Gastrocnemius medialis (tissue), 4 donors: ENCODE data around the gene USH1C.
A peak's percentile ranks its signal among the peaks of the same experiment; 100 is the strongest.

Experiments
- POLR2A ChIP-seq, 2 donors: fragments of 450-650 bp; IDR thresholded peaks; one replicate each; pipeline ENCODE4 v1.6.1; 2017; ENCODE audit warnings: antibody characterized with exemption in 2 of 2, mild to moderate bottlenecking in 2 of 2, moderate library complexity in 2 of 2
- TF ChIP-seq, protein P1 (sequence below), 5 experiments: fragments of 450-650 bp in 3 of 5; fragments of 200-600 bp in 2 of 5; sonication (generic) in 2 of 5; IDR thresholded peaks in 4 of 5; conservative IDR thresholded peaks in 1 of 5; 1 replicate in 4 of 5; 2 replicates in 1 of 5; pipeline ENCODE4 v1.5.1; 2016 to 2019; ENCODE audit warnings: antibody characterized with exemption in 5 of 5, mild to moderate bottlenecking in 3 of 5, moderate library complexity in 3 of 5

- TF ChIP-seq, protein P1, sequence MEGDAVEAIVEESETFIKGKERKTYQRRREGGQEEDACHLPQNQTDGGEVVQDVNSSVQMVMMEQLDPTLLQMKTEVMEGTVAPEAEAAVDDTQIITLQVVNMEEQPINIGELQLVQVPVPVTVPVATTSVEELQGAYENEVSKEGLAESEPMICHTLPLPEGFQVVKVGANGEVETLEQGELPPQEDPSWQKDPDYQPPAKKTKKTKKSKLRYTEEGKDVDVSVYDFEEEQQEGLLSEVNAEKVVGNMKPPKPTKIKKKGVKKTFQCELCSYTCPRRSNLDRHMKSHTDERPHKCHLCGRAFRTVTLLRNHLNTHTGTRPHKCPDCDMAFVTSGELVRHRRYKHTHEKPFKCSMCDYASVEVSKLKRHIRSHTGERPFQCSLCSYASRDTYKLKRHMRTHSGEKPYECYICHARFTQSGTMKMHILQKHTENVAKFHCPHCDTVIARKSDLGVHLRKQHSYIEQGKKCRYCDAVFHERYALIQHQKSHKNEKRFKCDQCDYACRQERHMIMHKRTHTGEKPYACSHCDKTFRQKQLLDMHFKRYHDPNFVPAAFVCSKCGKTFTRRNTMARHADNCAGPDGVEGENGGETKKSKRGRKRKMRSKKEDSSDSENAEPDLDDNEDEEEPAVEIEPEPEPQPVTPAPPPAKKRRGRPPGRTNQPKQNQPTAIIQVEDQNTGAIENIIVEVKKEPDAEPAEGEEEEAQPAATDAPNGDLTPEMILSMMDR (IDR thresholded peaks at IDR 0.05 in 4 of 5, conservative IDR thresholded peaks at IDR 0.05 in 1 of 5) = peak in 4 of 5 experiments; percentile 56 to 72 (median 68)
- TF ChIP-seq POLR2A (IDR thresholded peaks at IDR 0.05) = no peak
Measured at GRCh38 chr11:17528181-17528691, 16.0 kb downstream of the USH1C start.
